ENCODE measurements around the gene IL23A. TPM values are rescaled to one million over a fixed set of nuclear protein-coding genes. Genes with fewer than 3 reads are reported as not detected.

IL23A gene
- polyA plus RNA-seq, 3 donors: 1.0 to 4.8 (median 1.6) TPM

GRCh38 chr12:56304276-56304675 is 34.4 kb upstream of the IL23A start:
- intact Hi-C loops (cut with micrococcal nuclease): no loop called here
- H4K20me1 ChIP-seq (ENCODE audit: insufficient read depth, low read length): peaks cover 5% of the 10 kb centered on the region
- no peaks in the 10 kb centered on the region for H3K9me3 Mint-ChIP-seq
- H3K36me3 Mint-ChIP-seq: peaks cover 18 to 29% of the 10 kb centered on the region in 2 donors
- H3K4me3 Mint-ChIP-seq: no peak overlapping the region
- no peaks in the 10 kb centered on the region for H3K27me3 Mint-ChIP-seq (ENCODE audit: low read depth in 3 of 3)
- no CpG with 5 or more reads among the region's 3 CpGs for WGBS (ENCODE audit: insufficient coverage)
- peaks cover 13 to 15% of the 10 kb centered on the region in 2 donors for H3K4me1 ChIP-seq (ENCODE audit: control insufficient read depth in 1 of 2, insufficient read depth in 2 of 2, low read length in 2 of 2)
- H3K4me2 ChIP-seq (replicated peaks; ENCODE audit: extremely low read depth, low read length, poor library complexity, severe bottlenecking): no peak overlapping the region
- TF ChIP-seq, protein P1, sequence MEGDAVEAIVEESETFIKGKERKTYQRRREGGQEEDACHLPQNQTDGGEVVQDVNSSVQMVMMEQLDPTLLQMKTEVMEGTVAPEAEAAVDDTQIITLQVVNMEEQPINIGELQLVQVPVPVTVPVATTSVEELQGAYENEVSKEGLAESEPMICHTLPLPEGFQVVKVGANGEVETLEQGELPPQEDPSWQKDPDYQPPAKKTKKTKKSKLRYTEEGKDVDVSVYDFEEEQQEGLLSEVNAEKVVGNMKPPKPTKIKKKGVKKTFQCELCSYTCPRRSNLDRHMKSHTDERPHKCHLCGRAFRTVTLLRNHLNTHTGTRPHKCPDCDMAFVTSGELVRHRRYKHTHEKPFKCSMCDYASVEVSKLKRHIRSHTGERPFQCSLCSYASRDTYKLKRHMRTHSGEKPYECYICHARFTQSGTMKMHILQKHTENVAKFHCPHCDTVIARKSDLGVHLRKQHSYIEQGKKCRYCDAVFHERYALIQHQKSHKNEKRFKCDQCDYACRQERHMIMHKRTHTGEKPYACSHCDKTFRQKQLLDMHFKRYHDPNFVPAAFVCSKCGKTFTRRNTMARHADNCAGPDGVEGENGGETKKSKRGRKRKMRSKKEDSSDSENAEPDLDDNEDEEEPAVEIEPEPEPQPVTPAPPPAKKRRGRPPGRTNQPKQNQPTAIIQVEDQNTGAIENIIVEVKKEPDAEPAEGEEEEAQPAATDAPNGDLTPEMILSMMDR (IDR thresholded peaks at IDR 0.05): no peak
- peaks cover 19% of the 10 kb centered on the region for H3K79me2 ChIP-seq (ENCODE audit: insufficient read depth, low read length)
- no peaks in the 10 kb centered on the region for H3K27me3 ChIP-seq (ENCODE audit: control insufficient read depth in 2 of 2, insufficient read depth in 2 of 2, low read length in 2 of 2)
- DNase-seq: no peak
- H3K9ac ChIP-seq (ENCODE audit: insufficient read depth, low read length, poor library complexity, severe bottlenecking): no peak overlapping the region
- peaks cover 19% of the 10 kb centered on the region for H3K4me1 Mint-ChIP-seq
- peak overlapping the region in 2 of 7 donors; percentile 25 to 46 for H3K27ac Mint-ChIP-seq
- no peak overlapping the region for H2AFZ ChIP-seq (ENCODE audit: insufficient read depth, low read depth, low read length, poor library complexity, severe bottlenecking)
- H3K36me3 ChIP-seq (replicated peaks in 1 of 2; ENCODE audit: control insufficient read depth in 1 of 2, insufficient read depth in 2 of 2, low read length in 2 of 2): peaks cover 27 to 42% of the 10 kb centered on the region in 2 donors
- H3K27ac ChIP-seq (ENCODE audit: low read depth in 1 of 2, low read length in 2 of 2): no peak overlapping the region
- no peaks in the 10 kb centered on the region for H3K9me3 ChIP-seq (replicated peaks in 1 of 2; ENCODE audit: control insufficient read depth in 1 of 2, insufficient read depth in 1 of 2, low read length in 2 of 2)
- H3K4me3 ChIP-seq (replicated peaks in 1 of 3; ENCODE audit: low read depth in 2 of 3, low read length in 3 of 3): no peak overlapping the region

DNA sequence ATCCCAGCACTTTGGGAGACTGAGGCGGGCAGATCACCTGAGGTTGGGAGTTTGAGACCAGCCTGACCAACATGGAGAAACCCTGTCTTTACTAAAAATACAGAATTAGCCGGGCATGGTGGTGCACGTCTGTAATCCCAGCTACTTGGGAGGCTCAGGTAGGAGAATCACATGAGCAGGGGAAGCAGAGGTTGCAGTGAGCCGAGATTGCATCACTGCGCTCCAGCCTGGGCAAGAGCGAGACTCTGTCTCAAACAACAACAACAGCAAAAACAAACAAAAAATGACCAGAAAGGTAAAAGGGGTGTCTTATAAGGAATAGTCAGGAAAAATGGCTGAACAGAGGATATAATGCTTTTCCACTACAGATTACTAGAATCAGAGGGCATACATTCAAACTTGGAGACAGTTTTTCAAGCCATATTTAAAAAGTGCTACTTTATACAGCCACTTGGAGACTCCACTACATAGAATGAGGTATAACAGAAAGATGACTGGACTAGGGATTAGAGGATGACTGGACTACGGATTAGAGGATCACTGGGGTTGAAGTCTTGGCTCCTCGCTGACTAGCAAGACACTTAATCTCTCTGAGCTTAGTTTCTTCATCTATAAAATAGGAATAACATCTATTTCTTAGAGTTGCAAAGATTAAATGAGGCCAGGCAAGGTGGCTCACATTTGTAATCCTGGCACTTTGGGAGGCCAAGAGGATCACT is 33.7 kb upstream of the IL23A start:
- Histone ChIP-seq H4K20me1 (ENCODE audit: insufficient read depth, low read length) (no peaks in the 10 kb centered on the region), H3K4me1 (ENCODE audit: control insufficient read depth in 1 of 2, insufficient read depth in 2 of 2, low read length in 2 of 2) (peaks cover 9 to 10% of the 10 kb centered on the region in 2 donors), H3K27me3 (ENCODE audit: control insufficient read depth in 2 of 2, insufficient read depth in 2 of 2, low read length in 2 of 2) (no peaks in the 10 kb centered on the region), H3K79me2 (ENCODE audit: insufficient read depth, low read length) (peaks cover 12% of the 10 kb centered on the region), H3K27ac (ENCODE audit: low read depth in 1 of 2, low read length in 2 of 2) (no peak overlapping the region), H3K4me2 (replicated peaks; ENCODE audit: extremely low read depth, low read length, poor library complexity, severe bottlenecking) (no peak overlapping the region), H3K4me3 (replicated peaks in 1 of 3; ENCODE audit: low read depth in 2 of 3, low read length in 3 of 3) (no peak overlapping the region), H3K9ac (ENCODE audit: insufficient read depth, low read length, poor library complexity, severe bottlenecking) (no peak overlapping the region), H2AFZ (ENCODE audit: insufficient read depth, low read depth, low read length, poor library complexity, severe bottlenecking) (no peak overlapping the region), H3K9me3 (replicated peaks in 1 of 2; ENCODE audit: control insufficient read depth in 1 of 2, insufficient read depth in 1 of 2, low read length in 2 of 2) (no peaks in the 10 kb centered on the region), H3K36me3 (replicated peaks in 1 of 2; ENCODE audit: control insufficient read depth in 1 of 2, insufficient read depth in 2 of 2, low read length in 2 of 2) (peaks cover 30 to 49% of the 10 kb centered on the region in 2 donors)
- peaks cover 14% of the 10 kb centered on the region for H3K4me1 Mint-ChIP-seq
- DNase-seq: no peak
- intact Hi-C loops (cut with micrococcal nuclease): no loop called here
- TF ChIP-seq, protein P1 (IDR thresholded peaks at IDR 0.05): no peak
- WGBS (ENCODE audit: insufficient coverage): 79% methylated on average over 2 of the region's 8 CpGs
- no peak overlapping the region for H3K4me3 Mint-ChIP-seq
- peak overlapping the region in 1 of 7 donors; percentile 22 for H3K27ac Mint-ChIP-seq
- no peaks in the 10 kb centered on the region for H3K9me3 Mint-ChIP-seq
- H3K27me3 Mint-ChIP-seq (ENCODE audit: low read depth in 3 of 3): no peaks in the 10 kb centered on the region
- H3K36me3 Mint-ChIP-seq: peaks cover 21 to 36% of the 10 kb centered on the region in 2 donors

Data from CD14-positive monocyte (primary cell).